WTC11 (cell line): Measurements from ENCODE around the gene CSF1. TPM values are rescaled to one million over a fixed set of nuclear protein-coding genes. Genes with fewer than 3 reads are reported as not detected.

Experiments
- ATAC-seq: fragments of 200-7000 bp; cut with Tn5 transposase; 2 replicates; pipeline ENCODE4 v1.10.0; 2021; ENCODE audit warnings: mild to moderate bottlenecking, moderate library complexity
- CTCF ChIA-PET: fragments of 300-600 bp; sonication (Branson Sonifier 250); formaldehyde crosslinking; loops from one replicate; lab custom pipeline; 2021; ENCODE audit warnings: antibody characterized with exemption; lab: Charles Lee
- POLR2A ChIA-PET: fragments of 350-600 bp; sonication (Branson Sonifier 250); formaldehyde crosslinking; loops from one replicate; lab custom pipeline; 2021; ENCODE audit warnings: antibody characterized with exemption; lab: Charles Lee
- DNase-seq: peaks from one replicate; pipeline ENCODE4 v3.0.0; 2021; ENCODE audit warnings: low spot score
- H3K27ac Mint-ChIP-seq: 2 replicates; pipeline ENCODE4 v1.8.0; 2021; ENCODE audit warnings: mixed read lengths
- H3K27me3 Mint-ChIP-seq: 2 replicates; pipeline ENCODE4 v1.8.0; 2021; ENCODE audit warnings: low read depth, mild to moderate bottlenecking, moderate library complexity, mixed read lengths
- H3K36me3 Mint-ChIP-seq: 2 replicates; pipeline ENCODE4 v1.8.0; 2021; ENCODE audit warnings: mixed read lengths
- H3K4me1 Mint-ChIP-seq: 2 replicates; pipeline ENCODE4 v1.8.0; 2022; ENCODE audit warnings: mixed read lengths
- H3K4me3 Mint-ChIP-seq: 2 replicates; pipeline ENCODE4 v1.8.0; 2021; ENCODE audit warnings: mild to moderate bottlenecking, moderate library complexity, mixed read lengths
- H3K9me3 Mint-ChIP-seq: 2 replicates; pipeline ENCODE4 v1.8.0; 2021; ENCODE audit warnings: mixed read lengths
- AR ChIP-seq: fragments of 250-450 bp; sonication (Bioruptor Pico); IDR thresholded peaks from 2 replicates; pipeline ENCODE4 v1.9.0; 2021; ENCODE audit warnings: mild to moderate bottlenecking
- CBFB ChIP-seq: sonication (generic); formaldehyde crosslinking; IDR thresholded peaks from 2 replicates; pipeline ENCODE4 v1.8.1; 2022; ENCODE audit warnings: mild to moderate bottlenecking, low read depth, missing genetic modification reagents
- ESRRA ChIP-seq: sonication (generic); formaldehyde crosslinking; IDR thresholded peaks from 2 replicates; pipeline ENCODE4 v1.8.1; 2022; ENCODE audit warnings: mild to moderate bottlenecking, missing genetic modification reagents, borderline replicate concordance
- ETV6 ChIP-seq: sonication (generic); formaldehyde crosslinking; IDR thresholded peaks from 2 replicates; pipeline ENCODE4 v1.8.1; 2022; ENCODE audit warnings: mild to moderate bottlenecking, missing genetic modification reagents
- GTF2I ChIP-seq: fragments of 250-450 bp; sonication (Bioruptor Pico); conservative IDR thresholded peaks from 2 replicates; pipeline ENCODE4 v1.4.0; 2021; ENCODE audit warnings: mild to moderate bottlenecking
- IRF2 ChIP-seq: sonication (generic); formaldehyde crosslinking; IDR thresholded peaks from 2 replicates; pipeline ENCODE4 v1.8.0; 2022; ENCODE audit warnings: low read depth, missing genetic modification reagents, borderline replicate concordance
- PREB ChIP-seq: sonication (generic); formaldehyde crosslinking; IDR thresholded peaks from 2 replicates; pipeline ENCODE4 v1.8.1; 2022; ENCODE audit warnings: mild to moderate bottlenecking, missing genetic modification reagents, moderate library complexity, borderline replicate concordance
- PRRX2 ChIP-seq: fragments of 250-450 bp; sonication (Bioruptor Pico); IDR thresholded peaks from 2 replicates; pipeline ENCODE4 v1.8.0; 2021; ENCODE audit warnings: mild to moderate bottlenecking
- RELA ChIP-seq: sonication (generic); formaldehyde crosslinking; IDR thresholded peaks from 2 replicates; pipeline ENCODE4 v1.8.1; 2022; ENCODE audit warnings: missing genetic modification reagents, mild to moderate bottlenecking, borderline replicate concordance
- TCF7 ChIP-seq: sonication (generic); formaldehyde crosslinking; IDR thresholded peaks from 2 replicates; pipeline ENCODE4 v1.8.0; 2022; ENCODE audit warnings: mild to moderate bottlenecking, low read depth, missing genetic modification reagents, moderate library complexity
- TEAD1 ChIP-seq: sonication (generic); formaldehyde crosslinking; IDR thresholded peaks from 2 replicates; pipeline ENCODE4 v1.8.0; 2022; ENCODE audit warnings: mild to moderate bottlenecking, missing genetic modification reagents
- ZNF423 ChIP-seq: fragments of 250-450 bp; sonication (Bioruptor Pico); IDR thresholded peaks from 2 replicates; pipeline ENCODE4 v2.1.2; 2022; ENCODE audit warnings: mild to moderate bottlenecking, moderate library complexity
- ZNF512 ChIP-seq: sonication (generic); formaldehyde crosslinking; IDR thresholded peaks from 2 replicates; pipeline ENCODE4 v1.8.1; 2022; ENCODE audit warnings: missing genetic modification reagents, borderline replicate concordance
- ZNF532 ChIP-seq: fragments of 250-450 bp; sonication (Bioruptor Pico); IDR thresholded peaks from 2 replicates; pipeline ENCODE4 v1.9.0; 2021; ENCODE audit warnings: mild to moderate bottlenecking, borderline replicate concordance
- total RNA-seq: library from RNA; stranded (reverse); gene quantifications from 3 replicates; pipeline ENCODE4 v1.2.3, GENCODE V29; 2021

CSF1 gene
- total RNA-seq, 1 experiment from 2014 or later: 3.0 TPM

- no peaks in the 10 kb centered on the region for H3K36me3 Mint-ChIP-seq
- ChIA-PET CTCF (interaction anchor here (1.0 to 9.4 kb wide), 5 partner anchors 20 to 339 kb away, joined by 3 to 341 read pairs (median 12); no protein-coding TSS in a partner anchor), POLR2A (no interaction called here)
- no peak overlapping the region for H3K4me3 Mint-ChIP-seq
- no peaks in the 10 kb centered on the region for H3K9me3 Mint-ChIP-seq
- H3K27me3 Mint-ChIP-seq: peaks cover 9% of the 10 kb centered on the region
- H3K27ac Mint-ChIP-seq: no peak overlapping the region
- DNase-seq: no peak
- no peak for TF ChIP-seq PRRX2
- TF ChIP-seq ZNF512 (CRISPR knock-in tag): no peak
- TF ChIP-seq ETV6 (CRISPR knock-in tag): no peak
- no peak for TF ChIP-seq ESRRA (CRISPR knock-in tag)
- TF ChIP-seq AR (CRISPR knock-in tag): no peak
- no peak for TF ChIP-seq GTF2I (CRISPR knock-in tag)
- no peak for TF ChIP-seq IRF2 (CRISPR knock-in tag)
- TF ChIP-seq ZNF532 (CRISPR knock-in tag): no peak
- TF ChIP-seq ZNF423 (CRISPR knock-in tag): no peak
- TF ChIP-seq RELA (CRISPR knock-in tag): no peak
- TF ChIP-seq TCF7: no peak
- no peak for TF ChIP-seq CBFB (CRISPR knock-in tag)
- no peak for TF ChIP-seq PREB (CRISPR knock-in tag)
- no peak for TF ChIP-seq TEAD1 (CRISPR knock-in tag)
- TF ChIP-seq, all 79 proteins: peak for 0
- no peak for ATAC-seq
- H3K4me1 Mint-ChIP-seq: peaks cover 11% of the 10 kb centered on the region
These were observed 68.9 kb downstream of the CSF1 start for GRCh38 chr1:109979489-109980091.

Other genes starting within 250 kb of the CSF1 start
- 12.9 to 15.4 TPM (median 15.3 TPM) in 3 replicates for gene GSTM2, start 242.8 kb upstream of the CSF1 start, total RNA-seq
- not detected in 3 replicates for gene GSTM1, start 223.0 kb upstream of the CSF1 start, total RNA-seq
- 0.09 to 0.16 TPM (median 0.11 TPM) in 3 replicates for gene GSTM5, start 198.6 kb upstream of the CSF1 start, total RNA-seq
- gene GSTM3, start 169.8 kb upstream of the CSF1 start, total RNA-seq: 2.2 to 3.5 TPM (median 3.3 TPM) in 3 replicates
- gene EPS8L3, start 146.9 kb upstream of the CSF1 start, total RNA-seq: 0.17 to 0.41 TPM in 2 of 3 replicates, not detected in the other
- 92.1 to 99.4 TPM (median 98.6 TPM) in 3 replicates for gene AHCYL1, start 73.9 kb downstream of the CSF1 start, total RNA-seq
- gene STRIP1, start 123.8 kb downstream of the CSF1 start, total RNA-seq: 36.8 to 42.8 TPM (median 38.2 TPM) in 3 replicates
- gene ALX3, start 159.8 kb downstream of the CSF1 start, total RNA-seq: 0.09 to 0.15 TPM in 2 of 3 replicates, not detected in the other
- gene UBL4B, start 201.6 kb downstream of the CSF1 start, total RNA-seq: 0.11 TPM in 1 of 3 replicates, not detected in the others
- gene SLC6A17, start 239.6 kb downstream of the CSF1 start, total RNA-seq: 0.09 to 0.24 TPM (median 0.16 TPM) in 3 replicates